Naive thymus-derived CD4-positive, alpha-beta T cell (primary cell): ENCODE measurements around the gene LAIR1. TPM values are rescaled to one million over a fixed set of nuclear protein-coding genes. Genes with fewer than 3 reads are reported as not detected.

Experiments
- ATAC-seq: fragments of 150-1000 bp; cut with Tn5 transposase; 2 replicates; pipeline ENCODE4 v1.10.0; 2021; ENCODE audit warnings: mild to moderate bottlenecking, moderate library complexity
- CTCF ChIA-PET: fragments of 350-600 bp; sonication (Branson Sonifier 250); formaldehyde crosslinking; loops from one replicate; lab custom pipeline; 2021; ENCODE audit warnings: antibody characterized with exemption; lab: Charles Lee
- POLR2A ChIA-PET: fragments of 350-600 bp; sonication (Branson Sonifier 250); formaldehyde crosslinking; loops from one replicate; lab custom pipeline; 2021; ENCODE audit warnings: antibody characterized with exemption, inconsistent platforms; lab: Charles Lee
- DNase-seq, 9 donors: peaks; one replicate each; pipeline versions ENCODE4 v3.0.0 to v3.0.0-alpha.2; 2020 to 2022; ENCODE audit warnings: mixed read lengths in 1 of 9
- H3K27ac ChIP-seq: one replicate; pipeline ENCODE4 v1.7.0; 2013; ENCODE audit warnings: mild to moderate bottlenecking, low read depth, low read length, moderate library complexity
- H3K27me3 ChIP-seq, 2 donors: one replicate each; pipeline ENCODE4 v1.7.0; 2013; ENCODE audit warnings: low read length in 2 of 2, mild to moderate bottlenecking in 2 of 2, moderate library complexity in 2 of 2; ENCODE audit not compliant: control insufficient read depth in 2 of 2, insufficient read depth in 2 of 2
- H3K36me3 ChIP-seq, 3 experiments: 1 replicate in 2 of 3; 2 replicates in 1 of 3; pipeline ENCODE4 v1.7.0; 2013; ENCODE audit warnings: low read length in 3 of 3, mild to moderate bottlenecking in 3 of 3, moderate library complexity in 1 of 3; ENCODE audit not compliant: insufficient read depth in 3 of 3, control insufficient read depth in 2 of 3
- H3K4me1 ChIP-seq, 2 donors: one replicate each; pipeline ENCODE4 v1.7.0; 2013; ENCODE audit warnings: low read length in 2 of 2, mild to moderate bottlenecking in 2 of 2, moderate library complexity in 1 of 2; ENCODE audit not compliant: control insufficient read depth in 2 of 2, insufficient read depth in 2 of 2
- H3K4me3 ChIP-seq: 2 replicates; pipeline ENCODE4 v1.7.0; 2013; ENCODE audit warnings: mild to moderate bottlenecking, low read length
- H3K9me3 ChIP-seq, 3 experiments: 1 replicate in 2 of 3; 2 replicates in 1 of 3; pipeline ENCODE4 v1.7.0; 2013; ENCODE audit warnings: low read length in 3 of 3; ENCODE audit not compliant: control insufficient read depth in 2 of 3
- H3K27ac Mint-ChIP-seq, 9 donors: one replicate each; pipeline ENCODE4 v1.8.0; 2020 to 2022; ENCODE audit warnings: mixed read lengths in 9 of 9, mild to moderate bottlenecking in 8 of 9, moderate library complexity in 5 of 9, inconsistent platforms in 2 of 9
- H3K27me3 Mint-ChIP-seq, 5 donors: one replicate each; pipeline ENCODE4 v1.8.0; 2021 to 2022; ENCODE audit warnings: mixed read lengths in 5 of 5, mild to moderate bottlenecking in 1 of 5
- H3K36me3 Mint-ChIP-seq, 5 donors: one replicate each; pipeline ENCODE4 v1.8.0; 2020 to 2022; ENCODE audit warnings: mixed read lengths in 5 of 5, mild to moderate bottlenecking in 3 of 5, inconsistent platforms in 1 of 5
- H3K4me1 Mint-ChIP-seq, 7 donors: one replicate each; pipeline ENCODE4 v1.8.0; 2020 to 2022; ENCODE audit warnings: mixed read lengths in 7 of 7, mild to moderate bottlenecking in 3 of 7, inconsistent platforms in 1 of 7
- H3K4me3 Mint-ChIP-seq, 10 donors: one replicate each; pipeline ENCODE4 v1.8.0; 2020 to 2022; ENCODE audit warnings: mild to moderate bottlenecking in 10 of 10, mixed read lengths in 10 of 10, moderate library complexity in 6 of 10, inconsistent platforms in 2 of 10
- H3K9me3 Mint-ChIP-seq, 11 donors: one replicate each; pipeline ENCODE4 v1.8.0; 2020 to 2022; ENCODE audit warnings: mixed read lengths in 11 of 11, mild to moderate bottlenecking in 4 of 11, inconsistent platforms in 1 of 11, moderate library complexity in 1 of 11
- intact Hi-C, 2 donors: fragments of 100-400 bp; cut with micrococcal nuclease; formaldehyde crosslinking; loops; one replicate each; pipeline ENCODE4 v1.15.1; 2023
- polyA plus RNA-seq, 2 donors: library from polyadenylated mRNA; unstranded; fragments of 300-500 nt; fragmentation: Illumina TruSeq; gene quantifications; one replicate each; pipeline ENCODE4 v1.2.3, GENCODE V29; 2021
- total RNA-seq, 6 experiments: library from RNA in 5 of 6; stranded (reverse) in 5 of 6; gene quantifications; 1 replicate in 5 of 6; 2 replicates in 1 of 6; pipeline ENCODE4 v1.2.3 and lab custom pipeline; 2021 to 2026

LAIR1 gene
- total and polyA plus RNA-seq, 7 experiments from 2014 or later = 47.0 to 98.1 (median 82.3) TPM

GRCh38 chr19:54337858-54338230 is 26.9 kb downstream of the LAIR1 start:
- H3K27me3 ChIP-seq = no peaks in the 10 kb centered on the region

GRCh38 chr19:54336893-54337857 is 27.6 kb downstream of the LAIR1 start:
- Mint-ChIP-seq H3K36me3 (no peaks in the 10 kb centered on the region), H3K27me3 (peaks cover 0 to 15% (median 0%) of the 10 kb centered on the region in 5 donors), H3K9me3 (no peaks in the 10 kb centered on the region), H3K27ac (no peak overlapping the region), H3K4me1 (peaks cover 0 to 17% (median 0%) of the 10 kb centered on the region in 7 donors), H3K4me3 (no peak overlapping the region)
- Histone ChIP-seq H3K4me1 (no peaks in the 10 kb centered on the region), H3K9me3 (no peaks in the 10 kb centered on the region), H3K36me3 (no peaks in the 10 kb centered on the region), H3K27ac (no peak overlapping the region), H3K4me3 (no peak overlapping the region), H3K27me3 (no peaks in the 10 kb centered on the region)
- intact Hi-C loops = no loop called here
- CTCF ChIA-PET = no interaction called here
- ATAC-seq (no peak), DNase-seq (no peak)
- POLR2A ChIA-PET = interaction anchor here (0.7 kb wide), 1 partner anchor 40 kb away, joined by 3 read pairs; no protein-coding TSS in a partner anchor

More at GRCh38 chr19:54337858-54338230, 26.9 kb downstream of the LAIR1 start:
- Histone ChIP-seq H3K4me3 (no peak overlapping the region), H3K27ac (no peak overlapping the region), H3K4me1 (no peaks in the 10 kb centered on the region), H3K9me3 (no peaks in the 10 kb centered on the region), H3K36me3 (no peaks in the 10 kb centered on the region)
- intact Hi-C loops = no loop called here
- Mint-ChIP-seq H3K4me1 (peaks cover 0 to 17% (median 0%) of the 10 kb centered on the region in 7 donors), H3K9me3 (no peaks in the 10 kb centered on the region), H3K27me3 (peaks cover 0 to 15% (median 0%) of the 10 kb centered on the region in 5 donors), H3K36me3 (no peaks in the 10 kb centered on the region), H3K4me3 (no peak overlapping the region), H3K27ac (no peak overlapping the region)
- ChIA-PET CTCF (no interaction called here), POLR2A (interaction anchor here (0.7 kb wide), 1 partner anchor 41 kb away, joined by 3 read pairs; no protein-coding TSS in a partner anchor)
- no peak for ATAC-seq
- no peak for DNase-seq

GRCh38 chr19:54335979-54336892 is 28.5 kb downstream of the LAIR1 start:
- no peaks in the 10 kb centered on the region for H3K27me3 ChIP-seq
- intact Hi-C loops = no loop called here
- CTCF ChIA-PET = no interaction called here
- H3K9me3 ChIP-seq = no peaks in the 10 kb centered on the region
- POLR2A ChIA-PET = no interaction called here
- no peak overlapping the region for H3K4me3 Mint-ChIP-seq
- H3K36me3 ChIP-seq = no peaks in the 10 kb centered on the region
- no peak for DNase-seq
- no peaks in the 10 kb centered on the region for H3K4me1 ChIP-seq
- H3K9me3 Mint-ChIP-seq = no peaks in the 10 kb centered on the region
- ATAC-seq = no peak
- H3K36me3 Mint-ChIP-seq = no peaks in the 10 kb centered on the region
- H3K27ac ChIP-seq = no peak overlapping the region
- H3K27ac Mint-ChIP-seq = no peak overlapping the region
- H3K27me3 Mint-ChIP-seq = peaks cover 0 to 15% (median 0%) of the 10 kb centered on the region in 5 donors
- H3K4me3 ChIP-seq = no peak overlapping the region
- peaks cover 0 to 17% (median 0%) of the 10 kb centered on the region in 7 donors for H3K4me1 Mint-ChIP-seq

GRCh38 chr19:54335164-54335563 is 29.6 kb downstream of the LAIR1 start:
- ChIA-PET POLR2A (no interaction called here), CTCF (no interaction called here)
- peak overlapping the region in 1 of 9 donors; percentile 4 for H3K27ac Mint-ChIP-seq
- intact Hi-C loops = no loop called here
- H3K4me1 ChIP-seq = no peaks in the 10 kb centered on the region
- no peaks in the 10 kb centered on the region for H3K9me3 ChIP-seq
- peaks cover 0 to 14% (median 0%) of the 10 kb centered on the region in 5 donors for H3K27me3 Mint-ChIP-seq
- no peaks in the 10 kb centered on the region for H3K27me3 ChIP-seq
- H3K36me3 ChIP-seq = no peaks in the 10 kb centered on the region
- H3K9me3 Mint-ChIP-seq = no peaks in the 10 kb centered on the region
- H3K4me1 Mint-ChIP-seq = peaks cover 0 to 17% (median 0%) of the 10 kb centered on the region in 7 donors
- H3K27ac ChIP-seq = no peak overlapping the region
- ATAC-seq = no peak
- H3K4me3 Mint-ChIP-seq = no peak overlapping the region
- H3K36me3 Mint-ChIP-seq = no peaks in the 10 kb centered on the region
- no peak overlapping the region for H3K4me3 ChIP-seq
- no peak for DNase-seq

GRCh38 chr19:54333586-54334298 is 31.0 kb downstream of the LAIR1 start:
- no peak overlapping the region for H3K27ac ChIP-seq
- peaks cover 0 to 7% (median 2%) of the 10 kb centered on the region in 7 donors for H3K4me1 Mint-ChIP-seq
- H3K27me3 ChIP-seq = no peaks in the 10 kb centered on the region
- no peak for DNase-seq
- no peaks in the 10 kb centered on the region for H3K9me3 ChIP-seq
- peaks cover 0 to 9% (median 0%) of the 10 kb centered on the region in 5 donors for H3K27me3 Mint-ChIP-seq
- CTCF ChIA-PET = interaction anchor here (0.6 kb wide), 1 partner anchor 202 kb away, joined by 3 read pairs; no protein-coding TSS in a partner anchor
- no peaks in the 10 kb centered on the region for H3K9me3 Mint-ChIP-seq
- H3K4me3 ChIP-seq = no peak overlapping the region
- intact Hi-C loops = no loop called here
- no peak for ATAC-seq
- no peaks in the 10 kb centered on the region for H3K36me3 ChIP-seq
- POLR2A ChIA-PET = no interaction called here
- no peak overlapping the region for H3K4me3 Mint-ChIP-seq
- H3K4me1 ChIP-seq = no peaks in the 10 kb centered on the region
- H3K27ac Mint-ChIP-seq = no peak overlapping the region
- no peaks in the 10 kb centered on the region for H3K36me3 Mint-ChIP-seq

- Histone ChIP-seq H3K4me3 (no peak overlapping the region), H3K27me3 (no peaks in the 10 kb centered on the region), H3K9me3 (no peaks in the 10 kb centered on the region), H3K36me3 (no peaks in the 10 kb centered on the region), H3K4me1 (peaks cover 0 to 5% of the 10 kb centered on the region in 2 donors), H3K27ac (no peak overlapping the region)
- Mint-ChIP-seq H3K4me1 (peaks cover 4 to 11% (median 9%) of the 10 kb centered on the region in 7 donors), H3K4me3 (no peak overlapping the region), H3K27ac (no peak overlapping the region), H3K9me3 (no peaks in the 10 kb centered on the region), H3K36me3 (no peaks in the 10 kb centered on the region), H3K27me3 (peaks cover 0 to 10% (median 0%) of the 10 kb centered on the region in 5 donors)
- ChIA-PET CTCF (interaction anchor here (1.1 kb wide), 1 partner anchor 58 kb away, joined by 3 read pairs; no protein-coding TSS in a partner anchor), POLR2A (no interaction called here)
- ATAC-seq (no peak), DNase-seq (no peak)
- intact Hi-C loops = no loop called here
Measured at GRCh38 chr19:54332149-54332548, 32.6 kb downstream of the LAIR1 start.
